GM18861 (cell line): ENCODE measurements around the gene TOM1.

Source experiments
- ATAC-seq: cut with Tn5 transposase; IDR thresholded peaks from one replicate; pipeline ENCODE4 v1.9.1; 2021; ENCODE audit not compliant: unreplicated experiment

TOM1 gene

DNA sequence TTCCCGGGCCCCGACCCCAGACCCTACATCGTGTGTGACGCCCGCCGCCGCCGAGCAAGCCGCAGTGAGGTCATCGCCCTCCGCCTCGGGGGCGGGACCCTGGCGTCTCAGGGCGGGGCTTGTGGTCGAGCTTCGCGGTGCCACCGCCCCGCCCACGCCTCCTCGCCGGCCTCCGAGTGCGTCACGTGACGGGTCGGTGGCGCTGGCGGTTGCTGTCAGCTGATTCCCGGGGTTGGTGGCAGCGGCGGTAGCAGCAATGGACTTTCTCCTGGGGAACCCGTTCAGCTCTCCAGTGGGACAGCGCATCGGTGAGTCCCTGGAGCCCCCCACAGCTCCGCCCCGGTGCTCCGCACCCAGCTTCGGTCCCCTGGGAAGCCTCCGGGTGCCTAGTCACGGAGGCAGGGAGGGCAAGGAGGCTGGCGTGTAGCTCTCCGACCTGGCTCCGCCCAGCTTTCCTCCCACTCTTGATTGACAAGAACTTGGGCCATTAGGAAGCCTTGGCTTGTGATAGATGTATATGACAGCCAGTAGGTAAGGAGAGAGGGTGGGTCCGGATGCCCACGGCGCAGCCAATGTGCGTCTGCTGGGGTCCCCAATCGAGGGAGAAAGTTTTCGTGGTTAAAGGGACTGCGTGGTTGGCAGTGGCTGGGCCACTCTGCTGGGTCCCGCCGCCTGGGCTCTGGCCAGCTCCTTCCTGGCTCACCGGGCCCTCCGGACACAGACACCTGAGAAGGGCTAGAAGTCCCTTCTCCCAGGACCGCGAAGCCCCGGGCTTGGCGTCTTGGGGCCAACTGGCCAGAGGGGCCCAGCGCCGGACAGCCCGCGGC is at the start of gene TOM1:
TSS of gene TOM1 (plus strand) at position 222 of the 827 bp plus-strand sequence. CDS start at position 257, 35 bp downstream.
- peak; percentile 94 for ATAC-seq

GRCh38 chr22:35250156-35250555 is 49.5 kb upstream of the TOM1 start:
- ATAC-seq: no peak

GRCh38 chr22:35253946-35254345 is 45.7 kb upstream of the TOM1 start:
- no peak for ATAC-seq

- peak; percentile 22 for ATAC-seq
These were observed 42.7 kb upstream of the TOM1 start for GRCh38 chr22:35257002-35257320.

DNA sequence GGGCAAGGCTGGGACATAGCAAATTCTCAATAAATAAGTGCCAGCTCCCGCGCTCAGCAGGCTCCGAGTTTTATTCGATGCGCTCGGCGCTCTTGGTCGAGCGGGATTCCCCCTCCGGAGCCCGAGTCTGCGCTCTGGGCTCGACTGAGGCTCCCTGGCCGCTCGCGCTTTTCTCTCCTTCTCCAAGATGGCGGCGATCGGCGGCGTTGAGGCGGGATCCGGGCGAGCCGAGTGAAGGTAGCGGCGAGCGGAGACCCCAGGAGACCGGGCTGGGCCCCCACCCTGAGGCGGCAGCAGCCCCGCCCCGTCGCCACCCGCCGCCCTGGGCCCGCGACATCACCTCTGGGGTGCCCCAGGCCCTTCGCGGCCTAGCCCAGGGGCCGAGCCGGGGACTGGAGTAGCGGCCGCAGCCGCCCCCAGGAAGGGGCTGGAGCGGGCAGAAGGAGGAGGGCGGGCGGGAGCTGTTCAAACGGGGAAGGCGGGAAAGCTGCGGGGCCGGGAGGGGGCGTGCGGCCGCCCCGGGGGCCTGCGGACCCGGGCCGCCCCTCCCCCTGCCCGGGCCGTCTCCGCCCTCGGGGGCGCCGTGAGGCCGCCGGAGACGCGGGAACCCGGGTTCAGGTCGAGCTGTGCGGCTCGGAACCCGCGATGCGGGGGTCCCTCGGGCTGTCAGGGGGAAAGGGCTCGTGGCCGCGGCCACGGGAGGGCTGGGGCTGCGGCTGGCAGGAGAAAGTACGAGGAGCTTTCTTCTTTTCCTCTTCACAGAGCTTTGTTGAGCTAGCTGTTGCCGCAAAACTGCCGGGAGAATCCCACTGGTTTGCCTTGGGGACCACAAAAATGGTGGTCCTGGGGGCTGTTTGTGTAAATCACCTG is 42.1 kb upstream of the TOM1 start, which contains the start of gene HMGXB4:
TSS of gene HMGXB4 (plus strand) at position 173 of the 870 bp plus-strand sequence. CDS start 4,898 bp downstream, outside the sequence.
- peak; percentile 66 for ATAC-seq

GRCh38 chr22:35258191-35258988 is 41.3 kb upstream of the TOM1 start:
- ATAC-seq: no peak

DNA sequence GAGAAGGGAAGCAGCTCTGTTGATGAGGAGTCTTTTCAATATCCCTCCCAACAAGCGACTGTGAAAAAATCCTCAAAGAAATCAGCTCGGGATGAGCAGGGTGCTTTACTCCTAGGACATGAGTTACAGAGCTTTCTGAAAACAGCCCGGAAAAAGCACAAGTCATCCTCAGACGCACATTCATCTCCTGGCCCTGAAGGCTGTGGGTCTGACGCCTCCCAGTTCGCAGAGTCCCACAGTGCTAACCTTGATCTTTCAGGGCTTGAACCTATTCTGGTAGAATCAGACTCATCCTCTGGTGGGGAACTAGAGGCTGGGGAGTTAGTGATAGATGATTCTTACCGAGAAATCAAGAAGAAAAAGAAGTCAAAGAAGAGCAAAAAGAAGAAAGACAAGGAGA is 34.7 kb upstream of the TOM1 start:
- no peak for ATAC-seq

DNA sequence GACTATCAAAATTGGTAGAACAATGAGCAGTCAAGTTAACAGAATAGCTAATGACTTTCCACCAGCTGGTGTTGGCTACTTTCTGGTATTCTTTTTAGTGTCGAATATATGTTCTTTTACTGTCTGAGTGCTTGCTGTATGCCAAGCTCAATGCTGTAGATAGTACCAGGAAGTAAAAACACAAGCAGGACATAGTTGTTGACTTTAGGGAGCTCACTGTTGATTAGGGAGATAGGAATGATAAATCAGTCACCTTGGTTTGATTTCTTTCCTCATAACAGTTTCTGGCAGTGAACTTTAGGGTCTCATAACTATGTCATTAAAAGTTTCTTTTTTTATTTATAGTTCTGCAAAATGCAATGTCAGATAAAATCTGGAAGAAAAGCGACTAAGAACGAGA is 33.4 kb upstream of the TOM1 start:
- ATAC-seq: no peak

DNA sequence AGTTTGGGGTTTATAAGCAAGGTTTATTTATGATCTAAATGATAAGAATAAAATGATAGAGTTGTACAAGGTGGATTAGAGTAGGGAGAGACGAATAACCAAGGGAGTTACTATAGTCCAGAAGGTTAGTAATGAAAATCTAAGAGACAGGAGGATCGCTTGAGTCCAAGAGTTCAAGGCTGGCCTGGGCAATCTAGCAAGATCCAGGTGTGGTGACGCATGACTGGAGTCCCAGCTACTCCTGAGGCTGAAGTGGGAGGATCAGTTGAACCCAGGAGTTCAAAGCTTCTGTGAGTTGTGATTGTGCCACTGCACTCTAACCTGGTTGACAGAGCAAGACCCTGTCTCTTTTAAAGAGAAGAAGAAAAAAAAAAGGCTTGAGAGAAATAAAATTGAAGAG is 30.1 kb upstream of the TOM1 start:
- no peak for ATAC-seq

- ATAC-seq: no peak
These were observed 25.4 kb upstream of the TOM1 start for GRCh38 chr22:35274154-35274871.

DNA sequence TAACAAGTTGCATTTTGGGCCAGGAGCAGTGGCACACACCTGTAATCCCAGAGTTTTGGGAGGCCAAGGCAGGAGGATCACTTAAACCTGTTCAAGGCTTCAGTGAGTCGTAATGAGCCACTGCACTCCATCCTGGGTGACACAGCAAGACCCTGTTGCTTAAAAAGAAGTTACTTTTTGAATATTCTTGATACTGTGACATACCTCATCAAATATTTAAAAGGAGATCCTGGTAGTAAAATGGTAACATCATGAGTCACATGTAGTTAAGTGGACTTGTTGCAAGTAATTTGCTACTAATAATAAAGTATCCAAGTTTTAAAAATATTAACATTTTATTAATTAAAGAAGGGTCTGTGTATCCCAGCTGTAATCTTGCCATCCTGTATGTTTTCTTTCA is 24.1 kb upstream of the TOM1 start:
- ATAC-seq: no peak

- ATAC-seq: no peak
These were observed 23.7 kb upstream of the TOM1 start for GRCh38 chr22:35276019-35276418.

- no peak for ATAC-seq
These were observed 11.6 kb upstream of the TOM1 start for GRCh38 chr22:35288116-35288515.

DNA sequence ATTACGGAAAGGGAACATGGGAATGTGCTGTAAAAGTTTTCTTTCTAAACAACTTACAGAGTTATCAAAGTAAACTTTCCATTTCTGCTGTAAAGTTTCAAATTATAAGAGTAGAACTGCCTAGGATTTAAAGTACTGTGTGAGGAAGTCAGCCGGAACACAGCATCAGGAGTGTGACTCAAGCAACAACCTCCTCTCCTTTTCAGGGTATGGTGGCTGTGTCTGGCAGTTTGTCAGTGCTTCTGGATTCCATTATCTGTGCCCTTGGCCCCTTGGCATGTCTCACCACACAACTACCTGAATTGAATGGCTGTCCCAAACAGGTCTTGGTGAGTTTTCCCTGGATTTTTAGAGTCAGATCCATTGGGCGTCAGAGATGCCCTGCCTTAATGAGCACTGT is 6.9 kb upstream of the TOM1 start:
- no peak for ATAC-seq

- ATAC-seq: no peak
These were observed 3.6 kb upstream of the TOM1 start for GRCh38 chr22:35296051-35296450.

GRCh38 chr22:35299217-35299672 is 449 bp upstream of the TOM1 start:
- ATAC-seq: peak; percentile 17

DNA sequence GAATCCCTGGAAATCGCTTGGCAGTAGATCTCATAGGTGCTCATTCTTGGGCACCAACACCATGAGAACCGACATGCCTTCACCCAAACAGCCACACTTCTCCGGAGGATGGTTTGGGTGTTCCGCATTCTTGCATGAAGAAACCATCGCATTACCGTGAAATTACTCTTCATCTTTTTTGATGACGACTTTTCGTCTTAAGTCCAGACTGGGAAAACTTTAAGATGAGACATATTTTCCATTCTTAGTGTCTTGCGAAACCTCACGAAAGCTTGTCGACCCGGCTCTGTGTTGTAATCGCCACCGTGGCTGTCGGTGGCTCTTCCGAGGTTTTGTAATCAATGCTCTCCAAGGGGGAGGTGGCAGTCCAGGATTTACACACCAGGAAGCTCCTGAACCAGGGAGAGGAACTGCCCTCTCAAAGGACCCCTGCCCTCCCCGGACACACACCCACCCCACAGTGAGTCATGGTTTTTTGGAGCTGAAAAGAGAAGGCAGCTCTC is 1.7 kb downstream of the TOM1 start:
- no peak for ATAC-seq

DNA sequence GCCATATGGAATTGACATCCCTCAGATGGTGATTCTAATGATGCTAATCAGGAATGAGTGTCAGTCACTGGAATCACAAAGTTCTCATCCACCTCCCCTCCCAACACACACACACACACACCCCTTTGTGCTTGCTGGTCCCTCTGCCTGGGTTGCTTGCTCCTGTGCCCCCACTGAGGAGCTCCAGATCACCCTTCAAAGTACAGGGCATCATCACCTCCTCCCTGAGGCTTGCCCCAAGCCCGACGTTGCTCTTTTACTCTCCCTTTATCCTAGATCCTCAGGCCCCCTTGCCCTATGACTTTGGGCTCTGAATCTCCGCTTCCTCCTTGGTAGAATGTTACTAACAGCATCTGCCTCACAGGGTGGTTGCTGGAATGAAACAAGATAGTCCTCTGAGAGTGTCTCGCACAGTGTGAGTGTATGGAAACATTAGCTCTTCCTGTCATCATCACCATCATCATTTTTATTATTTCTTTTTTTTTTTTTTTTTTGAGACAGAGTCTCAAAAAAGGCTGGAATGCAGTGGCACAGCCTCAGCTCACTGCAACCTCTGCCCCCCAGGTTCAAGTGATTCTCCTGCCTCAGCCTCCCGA is 3.4 kb downstream of the TOM1 start:
- ATAC-seq: no peak

DNA sequence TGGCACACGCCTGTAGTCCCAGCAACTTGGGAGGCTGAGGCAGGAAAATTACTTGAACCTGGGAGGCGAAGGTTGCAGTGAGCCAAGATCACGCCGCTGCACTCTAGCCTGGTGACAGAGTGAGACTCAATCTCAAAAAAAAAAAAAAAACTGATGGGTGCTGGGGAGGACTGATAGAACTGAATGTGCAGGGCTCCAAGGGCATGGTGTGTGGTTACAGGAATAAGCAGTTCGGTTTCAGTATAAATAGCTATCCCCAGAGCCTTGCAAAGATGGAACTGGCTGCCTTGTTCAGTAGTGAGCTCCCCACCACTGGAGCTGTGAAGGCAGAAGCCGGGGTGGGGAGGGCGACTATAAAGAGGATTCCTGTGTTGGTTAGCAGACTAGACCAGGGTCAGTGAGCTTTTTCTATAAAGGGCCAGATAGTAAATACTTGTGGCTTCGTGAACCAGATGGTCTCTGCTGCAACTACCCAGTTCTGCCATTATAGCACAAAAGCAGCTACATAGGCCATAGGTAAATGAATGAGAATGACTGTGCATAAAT is 5.9 kb downstream of the TOM1 start:
- ATAC-seq: no peak
